Fibroblast of the conjunctiva (primary cell): ENCODE data around the gene GABBR2.

ENCODE experiments used
- DNase-seq: peaks from one replicate; pipeline ENCODE4 v3.0.0-alpha.2; 2010; ENCODE audit warnings: low read depth

GABBR2 gene

GRCh38 chr9:98568234-98568908 is 140.4 kb downstream of the GABBR2 start:
- DNase-seq: no peak

- DNase-seq: no peak
Observed at GRCh38 chr9:98567540-98568233, 141.0 kb downstream of the GABBR2 start.

GRCh38 chr9:98565152-98566135 is 143.3 kb downstream of the GABBR2 start:
- DNase-seq: no peak

- no peak for DNase-seq
Observed at GRCh38 chr9:98564714-98565113, 144.0 kb downstream of the GABBR2 start.

GRCh38 chr9:98563988-98564387 is 144.7 kb downstream of the GABBR2 start:
- DNase-seq: no peak

GRCh38 chr9:98563212-98563907 is 145.4 kb downstream of the GABBR2 start:
- no peak for DNase-seq

- no peak for DNase-seq
Observed at GRCh38 chr9:98559561-98559960, 149.2 kb downstream of the GABBR2 start.

- no peak for DNase-seq
Observed at GRCh38 chr9:98558575-98558974, 150.2 kb downstream of the GABBR2 start.

- no peak for DNase-seq
Observed at GRCh38 chr9:98556511-98556910, 152.2 kb downstream of the GABBR2 start.

- no peak for DNase-seq
Observed at GRCh38 chr9:98555651-98556465, 152.9 kb downstream of the GABBR2 start.

GRCh38 chr9:98554752-98555151 is 154.0 kb downstream of the GABBR2 start:
- no peak for DNase-seq

- no peak for DNase-seq
Observed at GRCh38 chr9:98552331-98552730, 156.4 kb downstream of the GABBR2 start.

- no peak for DNase-seq
Observed at GRCh38 chr9:98551511-98552286, 157.0 kb downstream of the GABBR2 start.

- no peak for DNase-seq
Observed at GRCh38 chr9:98550206-98550820, 158.4 kb downstream of the GABBR2 start.

- no peak for DNase-seq
Observed at GRCh38 chr9:98549401-98549800, 159.3 kb downstream of the GABBR2 start.

GRCh38 chr9:98547606-98548005 is 161.1 kb downstream of the GABBR2 start:
- DNase-seq: no peak

- DNase-seq: no peak
Observed at GRCh38 chr9:98545021-98545420, 163.7 kb downstream of the GABBR2 start.

- DNase-seq: no peak
Observed at GRCh38 chr9:98541684-98542230, 167.0 kb downstream of the GABBR2 start.

- no peak for DNase-seq
Observed at GRCh38 chr9:98540476-98540875, 168.3 kb downstream of the GABBR2 start.

- DNase-seq: no peak
Observed at GRCh38 chr9:98539954-98540353, 168.8 kb downstream of the GABBR2 start.
